ENCODE results near the gene PTEN. TPM values are rescaled to one million over a fixed set of nuclear protein-coding genes. Genes with fewer than 3 reads are reported as not detected.
"Not testable (repeated sequence)": the region's sequence is repeated elsewhere in the genome, so short reads cannot be mapped to it uniquely, and the experiment has no call there.

The PTEN gene
- total RNA-seq, 1 donor from 2014 or later: 116 TPM

DNA sequence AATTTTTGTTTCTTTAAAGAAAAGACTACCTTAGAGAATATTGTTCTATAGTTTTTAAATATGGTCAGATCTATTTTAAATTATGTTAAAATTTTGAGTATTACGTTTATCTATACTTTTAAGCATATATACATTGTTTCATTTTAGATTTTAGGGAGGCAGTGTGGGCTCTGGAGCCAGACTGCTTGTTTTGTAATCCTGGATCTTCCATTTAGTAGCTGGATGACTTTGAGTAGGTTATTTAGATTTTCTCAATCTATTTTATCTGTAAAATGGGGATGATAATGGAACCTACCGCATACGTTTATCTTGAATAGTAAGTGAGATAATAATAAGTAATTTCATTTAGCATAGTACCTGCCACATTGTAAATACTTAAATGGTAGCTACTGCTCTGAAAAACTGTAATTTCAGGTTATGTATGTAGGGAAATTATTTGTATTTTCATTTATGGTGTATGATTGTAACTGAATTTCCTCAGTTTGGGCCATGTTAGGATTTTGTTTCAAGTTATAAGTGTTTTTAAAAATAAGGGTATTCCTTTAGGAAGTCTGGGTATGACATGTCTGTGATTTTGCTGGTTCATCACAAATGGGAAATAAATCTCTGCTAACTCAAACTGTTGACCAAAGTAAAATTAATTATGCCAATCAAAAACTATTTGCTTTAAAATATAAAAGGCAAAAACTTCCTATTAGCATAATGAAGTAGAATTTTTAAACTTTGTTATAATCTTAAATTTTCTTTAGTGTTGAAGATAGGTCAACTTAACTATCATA lies 6.5 kb downstream of the PTEN start:
- DNase-seq (ENCODE audit: low read depth): no peak

DNA sequence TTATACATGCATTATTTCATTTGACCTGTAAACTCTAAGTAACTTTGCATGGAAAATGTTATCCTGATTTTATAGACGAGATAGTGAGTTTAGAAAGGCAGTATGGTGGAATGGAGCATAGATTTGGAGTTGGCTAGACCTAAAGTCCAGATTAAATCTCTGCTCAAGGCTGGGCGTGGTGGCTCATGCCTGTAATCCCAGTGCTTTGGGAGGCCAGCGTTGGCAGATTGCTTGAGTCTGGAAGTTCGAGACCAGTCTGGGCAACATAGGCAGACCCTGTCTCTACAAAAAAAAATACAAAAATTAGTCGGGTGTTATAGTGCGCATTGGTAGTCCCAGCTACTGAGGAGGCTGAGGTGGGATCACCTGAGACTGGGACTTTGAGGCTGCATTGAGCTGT lies 9.4 kb downstream of the PTEN start:
- no peak for DNase-seq (ENCODE audit: low read depth)

DNA sequence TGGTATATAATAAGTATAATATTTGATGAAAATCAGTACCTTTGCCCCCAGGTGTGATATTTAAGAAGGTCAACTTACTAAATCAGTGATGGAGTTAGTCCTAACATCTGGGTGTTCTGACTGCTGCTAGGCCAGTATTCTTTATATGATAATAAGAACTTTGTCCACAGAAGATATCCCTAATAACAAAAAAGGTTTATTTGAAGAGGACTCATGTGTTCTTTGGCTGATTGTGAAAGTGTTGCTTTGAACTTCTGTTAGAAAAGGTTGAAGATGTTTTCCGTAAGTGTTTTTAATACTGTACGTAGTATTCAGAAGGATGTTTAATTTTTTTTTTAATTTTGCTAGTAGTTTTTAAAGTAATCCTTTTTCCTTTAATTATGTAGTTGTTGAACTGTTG lies 10.2 kb downstream of the PTEN start:
- no peak for DNase-seq (ENCODE audit: low read depth)

DNA sequence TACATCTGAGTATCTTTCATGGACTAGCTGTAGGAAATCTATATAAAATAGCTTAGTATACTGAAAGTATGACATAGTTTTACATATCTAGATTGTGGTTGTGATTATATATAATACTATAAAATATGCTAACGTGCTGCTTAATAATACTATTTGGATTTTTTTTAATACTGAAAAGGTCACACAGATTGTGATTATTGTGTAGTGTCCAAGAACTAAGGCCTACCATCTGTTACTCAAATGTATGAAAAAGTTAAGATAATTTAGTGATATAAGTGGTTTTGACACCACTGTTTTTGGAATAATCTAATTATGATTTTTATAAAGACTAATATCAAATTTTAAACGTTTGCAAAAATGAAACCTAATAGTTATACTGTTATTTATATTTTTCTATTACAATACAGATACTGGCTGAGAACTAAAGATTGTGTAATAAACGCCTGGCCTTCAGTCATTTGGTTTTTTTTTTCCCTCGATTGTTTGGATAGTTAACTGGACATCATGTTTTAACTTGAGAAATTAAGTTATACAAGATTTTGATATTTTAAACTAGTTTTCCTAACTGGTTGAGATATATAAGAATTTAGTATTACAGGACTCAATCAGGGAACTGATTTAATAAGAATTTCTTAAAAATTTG lies 12.6 kb downstream of the PTEN start:
- no peak for DNase-seq (ENCODE audit: low read depth)

DNA sequence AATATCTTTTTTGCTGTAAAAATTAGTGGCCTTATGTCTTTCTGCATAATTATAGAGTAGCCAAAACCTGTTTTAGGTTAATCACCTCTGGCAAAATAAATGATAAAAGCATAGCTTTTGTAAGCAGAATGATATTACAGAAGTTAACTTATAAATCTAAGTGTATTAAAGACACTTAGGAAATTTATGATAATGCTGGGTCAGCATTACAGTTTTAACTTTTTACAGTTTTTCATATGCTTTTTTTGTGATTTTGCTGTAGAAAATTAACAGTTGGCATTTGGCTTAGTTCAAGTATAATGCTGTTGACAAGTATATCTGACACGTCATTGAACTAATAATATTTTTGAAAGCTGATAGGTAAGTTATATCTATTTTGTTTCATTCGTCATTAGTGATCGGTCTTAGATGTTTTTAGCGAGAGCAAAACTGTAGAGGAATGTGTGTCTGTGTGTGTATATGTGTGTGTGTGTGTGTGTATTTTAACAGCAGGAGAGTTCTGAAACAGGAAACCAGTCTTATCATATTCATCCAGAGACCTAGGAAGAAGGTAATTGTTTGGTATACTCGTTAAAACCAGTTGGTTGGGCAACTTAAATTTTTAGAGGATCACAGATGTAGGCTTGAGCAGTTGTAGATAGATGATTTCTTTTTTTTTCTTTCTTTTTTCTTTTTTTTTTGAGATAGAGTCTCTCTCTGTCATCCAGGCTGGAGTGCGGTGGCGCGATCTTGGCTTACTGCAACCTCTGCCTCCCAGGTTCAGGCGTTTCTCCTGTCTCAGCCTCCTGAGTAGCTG lies 15.4 kb downstream of the PTEN start:
- DNase-seq (ENCODE audit: low read depth): no peak

DNA sequence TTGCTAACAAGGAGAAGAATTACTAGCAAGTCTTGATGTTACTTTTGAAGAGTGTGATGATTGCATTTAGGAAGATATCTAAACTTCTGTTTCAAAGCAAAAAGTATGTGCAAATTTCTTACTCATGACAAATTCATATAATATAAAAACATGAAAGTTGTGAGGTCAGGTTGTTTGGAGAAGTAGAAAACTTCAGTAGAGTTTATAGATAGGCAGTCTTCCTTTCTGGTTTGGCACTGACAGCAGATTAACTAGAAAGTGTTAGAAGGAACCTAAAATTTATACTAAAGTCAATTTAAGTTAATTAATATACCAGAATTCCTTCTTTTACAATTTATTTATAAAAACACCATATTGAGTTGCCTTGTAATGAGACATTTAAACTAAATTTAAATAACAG lies 16.9 kb downstream of the PTEN start:
- no peak for DNase-seq (ENCODE audit: low read depth)

DNA sequence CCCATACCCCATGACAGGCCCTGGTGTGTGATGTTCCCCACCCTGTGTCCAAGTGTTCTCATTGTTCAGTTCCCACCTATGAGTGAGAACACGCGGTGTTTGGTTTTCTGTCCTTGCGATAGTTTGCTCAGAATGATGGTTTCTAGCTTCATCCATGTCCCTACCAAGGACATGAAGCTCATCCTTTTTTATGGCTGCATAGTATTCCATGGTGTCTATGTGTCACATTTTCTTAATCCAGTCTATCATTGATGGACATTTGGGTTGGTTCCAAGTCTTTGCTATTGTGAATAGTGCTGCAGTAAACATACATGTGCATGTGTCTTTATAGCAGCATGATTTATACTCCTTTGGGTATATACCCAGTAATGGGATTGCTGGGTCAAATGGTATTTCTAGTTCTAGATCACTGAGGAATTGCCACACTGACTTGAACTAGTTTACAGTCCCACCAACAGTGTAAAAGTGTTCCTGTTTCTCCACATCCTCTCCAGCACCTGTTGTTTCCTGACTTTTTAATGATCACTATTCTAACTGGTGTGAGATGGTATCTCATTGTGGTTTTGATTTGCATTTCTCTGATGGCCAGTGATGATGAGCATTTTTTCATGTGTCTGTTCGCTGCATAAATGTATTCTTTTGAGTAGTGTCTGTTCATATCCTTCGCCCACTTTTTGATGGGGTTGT lies 18.1 kb downstream of the PTEN start:
- DNase-seq (ENCODE audit: low read depth): not testable (repeated sequence)

DNA sequence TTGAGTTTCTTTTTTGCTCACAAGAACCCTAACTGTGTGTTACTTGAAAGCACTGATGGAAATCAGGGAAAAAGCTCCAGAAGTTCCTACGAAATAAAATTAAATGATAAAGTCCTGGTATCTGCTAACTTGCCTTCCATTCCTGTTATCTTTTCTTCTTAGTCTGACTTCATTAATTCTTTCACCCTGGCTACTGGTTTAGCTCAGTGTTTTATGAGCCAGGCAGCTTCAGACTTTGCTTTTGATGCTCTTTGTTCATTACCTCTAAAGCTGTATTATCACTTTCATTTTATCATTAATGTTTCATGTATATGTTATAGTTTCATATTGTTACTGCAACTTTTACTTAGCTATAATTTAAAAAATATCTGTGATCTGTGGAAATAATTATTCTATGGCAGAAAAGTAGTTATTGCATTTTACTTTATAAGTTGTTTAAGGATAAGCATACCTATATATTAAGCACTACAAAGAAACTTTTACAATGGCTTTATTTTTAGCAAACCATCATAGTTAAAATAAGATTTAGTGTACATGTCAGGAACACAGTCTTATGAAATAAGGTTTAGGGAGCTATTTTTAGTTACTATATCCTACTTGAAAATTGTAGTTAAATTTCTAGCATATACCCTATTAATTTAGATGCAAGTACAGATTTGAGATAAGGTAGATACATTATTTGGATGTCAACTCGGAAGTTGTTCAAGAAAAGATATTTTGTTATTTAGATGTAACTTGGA lies 19.3 kb downstream of the PTEN start:
- no peak for DNase-seq (ENCODE audit: low read depth)

DNA sequence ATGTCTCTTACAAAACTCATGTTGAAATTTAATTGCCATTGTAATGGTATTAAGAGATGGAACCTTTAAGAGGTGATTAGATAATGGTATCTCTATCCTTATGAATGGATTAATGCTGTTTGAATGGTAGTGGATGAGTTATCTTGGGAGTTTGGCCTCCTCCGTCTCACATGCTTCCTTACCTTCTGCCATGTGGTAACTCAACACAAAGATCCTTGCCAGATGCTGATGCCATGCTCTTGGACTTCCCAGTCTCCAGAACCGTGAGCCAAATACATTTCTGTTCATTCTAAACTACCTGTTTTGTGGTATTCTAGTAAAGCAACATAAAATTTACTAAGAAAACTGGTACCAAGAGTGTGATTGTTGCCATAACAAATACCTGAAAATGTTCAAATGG lies 23.2 kb downstream of the PTEN start:
- DNase-seq (ENCODE audit: low read depth): no peak

DNA sequence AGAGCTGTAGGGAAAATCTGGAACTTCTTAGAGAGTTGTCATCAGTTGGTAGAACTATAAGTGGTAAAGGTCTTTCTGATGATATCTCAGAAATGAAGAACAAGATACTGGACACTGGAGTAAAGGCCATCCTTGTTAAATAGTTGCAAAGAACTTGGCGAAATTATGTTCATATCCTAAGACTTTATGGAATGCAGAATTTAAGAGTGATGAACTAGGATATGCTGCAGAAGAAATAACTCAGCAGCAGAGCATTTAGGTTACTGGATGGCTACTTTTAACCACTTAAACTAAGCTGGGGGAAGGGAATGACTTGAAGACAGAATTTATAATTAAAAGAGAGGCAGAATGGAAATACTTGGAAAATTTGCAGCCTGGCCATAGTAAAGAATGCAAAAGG lies 23.7 kb downstream of the PTEN start:
- DNase-seq (ENCODE audit: low read depth): no peak

DNA sequence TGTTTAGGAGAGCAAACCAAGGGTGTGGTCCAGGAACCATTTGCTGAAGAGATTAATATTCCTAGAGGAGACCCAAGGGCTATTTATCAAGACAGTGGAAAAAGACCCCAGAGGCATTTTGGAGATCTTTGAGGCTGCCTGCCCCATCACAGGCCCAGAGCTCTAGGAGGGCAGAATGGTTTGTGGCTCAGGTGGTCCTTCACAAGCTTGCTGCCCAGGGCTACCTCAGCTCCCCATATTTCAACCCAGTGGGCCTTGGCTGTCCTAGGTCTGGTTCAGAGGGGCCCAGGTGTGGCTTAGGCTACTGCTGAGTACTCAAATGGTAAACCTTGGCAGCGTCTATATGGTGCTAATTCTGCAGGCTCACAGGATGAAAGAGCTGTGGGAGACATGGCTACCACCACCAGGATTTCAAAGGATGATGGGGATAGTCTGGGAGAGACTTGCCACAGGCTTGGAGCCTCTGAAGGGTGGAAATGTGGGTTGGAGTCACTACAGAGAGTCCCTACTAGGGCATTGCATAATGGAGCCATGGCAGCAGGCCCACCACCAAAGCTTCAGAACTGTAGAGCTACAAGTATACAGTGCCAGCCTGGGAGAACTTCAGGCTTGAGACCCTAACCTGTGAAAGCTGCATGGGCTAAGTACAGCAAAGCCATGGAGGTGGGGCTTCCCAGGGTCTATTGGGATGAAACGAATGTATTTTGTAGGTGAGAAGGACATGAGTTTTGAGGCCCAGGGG lies 24.3 kb downstream of the PTEN start:
- DNase-seq (ENCODE audit: low read depth): no peak

DNA sequence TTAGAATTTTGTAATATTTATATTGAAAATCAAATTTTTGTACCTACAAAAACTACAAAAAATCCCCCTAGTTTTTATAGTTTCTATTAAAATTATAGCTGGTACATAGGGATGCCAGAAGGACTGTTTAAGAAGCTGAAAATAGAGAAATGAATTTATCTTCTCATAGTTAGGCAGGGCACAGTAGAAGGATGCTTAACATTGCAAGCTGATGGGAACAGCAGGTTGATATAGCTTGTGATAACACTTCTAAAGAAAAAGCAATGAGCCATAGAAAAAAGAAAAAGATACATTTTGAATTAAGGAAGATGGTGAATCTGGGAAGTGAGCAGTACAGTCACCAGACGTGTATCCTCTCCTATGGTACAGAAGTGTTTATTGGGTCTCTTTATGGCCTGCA lies 32.0 kb downstream of the PTEN start:
- DNase-seq (ENCODE audit: low read depth): no peak

DNA sequence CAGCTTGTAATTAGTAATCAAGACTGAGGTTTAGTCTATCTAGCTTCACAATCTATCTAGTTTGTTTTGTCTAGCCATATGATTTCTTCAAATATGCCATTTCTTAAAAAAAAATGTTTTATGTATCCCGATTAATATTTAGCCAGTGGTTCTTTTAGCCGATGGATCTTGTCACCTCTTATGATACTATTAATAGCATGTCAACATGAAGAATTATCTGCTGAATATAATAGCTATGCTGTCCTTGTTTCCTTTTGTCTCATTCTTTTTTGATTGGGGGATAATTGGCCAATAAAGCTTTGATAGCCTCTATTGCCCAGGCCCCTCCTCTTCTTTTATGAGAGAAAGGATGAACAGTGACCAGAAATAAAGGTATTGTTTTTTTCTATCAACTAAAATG lies 32.8 kb downstream of the PTEN start:
- no peak for DNase-seq (ENCODE audit: low read depth)

DNA sequence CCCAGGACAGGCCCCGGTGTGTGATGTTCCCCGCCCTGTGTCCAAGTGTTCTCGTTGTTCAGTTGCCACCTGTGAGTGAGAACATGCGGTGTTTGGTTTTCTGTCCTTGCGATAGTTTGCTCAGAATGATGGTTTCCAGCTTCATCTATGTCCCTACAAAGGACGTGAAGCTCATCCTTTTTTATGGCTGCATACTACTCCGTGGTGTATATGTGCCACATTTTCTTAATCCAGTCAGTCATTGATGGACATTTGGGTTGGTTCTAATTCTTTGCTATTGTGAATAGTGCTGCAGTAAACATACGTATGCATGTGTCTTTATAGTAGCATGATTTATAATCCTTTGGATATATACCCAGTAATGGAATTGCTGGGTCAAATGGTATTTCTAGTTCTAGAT lies 34.5 kb downstream of the PTEN start:
- not testable (repeated sequence) for DNase-seq (ENCODE audit: low read depth)

DNA sequence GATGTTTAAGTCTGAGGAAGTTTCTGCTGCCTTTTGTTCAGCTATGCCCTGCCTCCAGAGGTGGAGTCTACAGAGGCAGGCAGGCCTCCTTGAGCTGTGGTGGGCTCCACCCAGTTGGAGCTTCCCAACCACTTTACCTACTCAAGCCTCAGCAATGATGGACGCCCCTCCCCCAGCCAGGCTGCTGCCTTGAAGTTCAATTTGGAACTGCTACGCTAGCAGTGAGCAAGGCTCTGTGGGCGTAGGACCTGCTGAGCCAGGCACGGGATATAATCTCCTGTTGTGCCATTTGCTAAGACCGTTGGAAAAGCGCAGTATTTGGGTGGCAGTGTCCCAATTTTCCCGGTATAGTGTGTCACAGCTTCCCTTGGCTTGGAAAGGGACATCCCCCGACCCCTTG lies 40.0 kb downstream of the PTEN start:
- not testable (repeated sequence) for DNase-seq (ENCODE audit: low read depth)

DNA sequence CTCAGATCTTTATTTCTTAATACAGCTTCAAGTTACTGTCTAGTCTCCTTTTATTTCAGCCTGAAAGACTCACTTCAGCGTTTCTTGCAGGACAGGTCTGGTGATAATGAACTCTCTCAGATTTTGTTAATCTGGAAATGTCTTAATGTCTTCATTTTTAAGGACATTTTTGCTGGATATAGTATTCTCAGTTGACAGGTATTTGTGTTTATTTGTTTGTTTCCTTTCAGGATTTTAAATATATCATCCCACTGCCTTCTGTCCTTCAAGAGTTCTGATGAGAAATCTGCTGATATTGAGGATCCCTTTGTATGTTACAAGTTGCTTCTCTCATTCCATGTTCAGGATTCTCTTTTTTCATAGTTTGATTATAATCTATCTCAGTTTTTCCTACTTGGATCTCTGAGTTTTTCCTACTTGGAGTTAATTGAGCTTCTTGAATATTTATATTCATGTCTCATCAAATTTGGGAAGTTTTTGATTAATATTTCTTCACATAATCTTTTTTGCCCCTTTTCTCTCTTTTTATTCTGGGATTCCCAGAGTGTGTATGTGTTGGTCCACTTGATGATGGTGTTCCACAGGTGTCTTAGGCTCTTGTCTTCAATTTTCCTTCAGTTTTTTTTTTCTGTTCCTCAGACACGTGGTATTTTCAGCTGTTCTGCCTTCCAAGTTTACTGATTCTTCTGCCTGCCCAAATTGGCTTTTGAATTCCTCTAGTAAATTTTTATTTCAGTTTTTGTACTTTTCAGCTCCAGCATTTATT lies 49.9 kb downstream of the PTEN start:
- DNase-seq (ENCODE audit: low read depth): no peak

DNA sequence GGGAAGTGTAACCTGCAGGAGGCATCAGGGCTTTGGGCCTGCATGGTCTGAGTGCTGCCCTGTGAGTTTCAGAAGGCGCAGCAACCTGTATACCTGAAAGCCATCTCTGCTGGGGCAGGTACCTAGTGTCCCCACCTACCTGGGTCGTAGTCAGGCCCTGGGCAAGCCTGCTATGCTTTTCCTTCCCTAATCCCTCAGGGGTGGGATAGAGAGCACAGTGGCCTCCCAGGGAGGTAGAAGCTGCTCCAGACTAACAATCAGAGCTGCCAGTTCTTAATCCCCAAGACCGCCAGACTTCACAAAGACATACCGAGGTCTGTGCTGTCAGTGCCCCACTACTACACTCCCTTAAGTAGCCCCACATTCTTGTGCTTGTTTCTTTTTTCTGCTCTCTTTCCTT lies 52.0 kb downstream of the PTEN start:
- no peak for DNase-seq (ENCODE audit: low read depth)

DNA sequence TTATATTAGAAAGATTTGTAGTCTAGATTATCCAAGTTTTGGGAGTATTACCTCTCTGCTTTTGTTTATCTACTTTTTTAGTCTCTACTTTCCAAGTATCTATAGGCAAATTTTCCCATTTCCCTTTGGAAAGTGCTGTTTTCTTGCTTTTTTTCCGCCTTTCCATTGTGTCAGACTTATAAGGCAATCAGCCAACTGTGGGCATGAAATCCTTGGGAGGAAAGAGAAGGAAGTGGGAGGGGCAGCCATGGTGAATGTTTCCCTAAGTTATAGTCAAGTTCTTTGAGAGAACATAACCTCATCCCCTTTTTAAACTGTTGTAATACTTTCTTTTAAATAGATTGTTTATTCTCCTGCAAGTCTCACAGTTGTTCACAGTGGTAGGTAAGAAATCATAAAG lies 52.6 kb downstream of the PTEN start:
- peak; percentile 72 for DNase-seq (ENCODE audit: low read depth)

DNA sequence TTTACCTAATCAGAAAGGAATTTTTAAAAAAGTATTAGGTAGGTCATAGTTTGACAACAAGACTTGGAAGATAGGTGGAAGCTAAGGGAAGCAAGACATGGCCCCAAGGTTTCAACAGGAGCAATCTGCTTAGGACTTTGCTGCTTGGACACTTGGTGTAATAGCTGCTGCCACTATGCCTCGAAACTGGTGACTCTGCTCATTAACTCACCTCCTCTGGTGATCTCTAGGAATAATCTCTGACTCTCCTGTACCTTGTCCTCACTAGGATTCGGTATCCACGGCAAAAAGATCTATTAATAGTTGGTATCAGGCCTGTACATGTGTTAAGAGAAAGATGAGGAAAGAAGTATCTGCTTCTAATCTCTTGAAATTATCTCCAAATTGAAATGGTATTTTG lies 53.1 kb downstream of the PTEN start:
- no peak for DNase-seq (ENCODE audit: low read depth)

DNA sequence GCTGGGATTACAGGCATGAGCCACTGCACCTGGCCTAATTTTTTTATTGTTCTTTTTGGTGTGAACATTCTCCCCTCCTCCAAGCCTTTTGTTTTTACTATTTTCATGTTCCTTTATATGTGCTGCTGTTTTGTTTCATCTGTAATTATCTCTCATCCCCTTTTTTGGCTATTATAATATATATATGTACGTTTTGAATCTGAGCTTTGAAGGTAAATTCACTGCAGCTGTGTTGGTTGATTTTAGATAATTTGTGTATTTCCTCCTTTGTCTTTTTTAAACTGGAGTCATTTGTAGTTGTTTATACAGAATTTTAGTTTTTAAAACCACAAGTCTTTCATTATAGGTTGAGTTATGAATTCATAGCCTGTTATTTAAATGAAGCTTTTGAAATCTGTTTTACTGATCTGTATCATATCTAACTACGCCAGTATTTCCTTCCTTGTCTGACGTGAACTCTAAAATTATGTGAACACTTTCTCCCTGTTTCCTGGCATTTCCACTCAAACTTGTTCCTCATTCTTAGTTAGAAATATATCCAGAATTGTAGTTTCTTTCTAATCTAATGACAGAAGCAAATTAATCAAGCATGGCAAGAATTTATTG lies 54.9 kb downstream of the PTEN start:
- no peak for DNase-seq (ENCODE audit: low read depth)

All from renal cortical epithelial cell (primary cell).